Measurements from ENCODE around the gene CEACAM7. TPM values are rescaled to one million over a fixed set of nuclear protein-coding genes. Genes with fewer than 3 reads are reported as not detected.

CEACAM7 gene
- total and polyA plus RNA-seq, 11 donors: 0.12 to 0.26 TPM; not detected in 9

GRCh38 chr19:41726493-41726892 lies 38.4 kb upstream of the CEACAM7 start:
- H3K4me1 ChIP-seq: no peaks in the 10 kb centered on the region
- no peak for TF ChIP-seq CTCF (IDR thresholded peaks at IDR 0.05)
- no peak for TF ChIP-seq POLR2A (IDR thresholded peaks at IDR 0.05)
- no peaks in the 10 kb centered on the region for H3K36me3 ChIP-seq
- no peak overlapping the region for H3K27ac ChIP-seq
- intact Hi-C loops (cut with DNase I): no loop called here
- peaks cover 0 to 41% (median 9%) of the 10 kb centered on the region in 9 donors for H3K27me3 ChIP-seq
- WGBS, 4 donors: 21 to 42% (median 27%) methylated on average over 5 of the region's 5 CpGs
- DNase-seq: no peak
- H3K9me3 ChIP-seq: no peaks in the 10 kb centered on the region
- ATAC-seq: no peak
- H3K4me3 ChIP-seq: no peak overlapping the region

- no peak for DNase-seq
- ATAC-seq: no peak
- TF ChIP-seq CTCF (IDR thresholded peaks at IDR 0.05): no peak
- no peak for TF ChIP-seq POLR2A (IDR thresholded peaks at IDR 0.05)
- intact Hi-C loops (cut with DNase I): no loop called here
- no peak overlapping the region for H3K4me3 ChIP-seq
- H3K4me1 ChIP-seq: no peaks in the 10 kb centered on the region
- peaks cover 0 to 60% (median 3%) of the 10 kb centered on the region in 9 donors for H3K27me3 ChIP-seq
- 77 to 86% (median 84%) methylated on average over 3 of the region's 3 CpGs for WGBS, 4 donors
- no peak overlapping the region for H3K27ac ChIP-seq
- no peaks in the 10 kb centered on the region for H3K9me3 ChIP-seq
- H3K36me3 ChIP-seq: no peaks in the 10 kb centered on the region
Measured at GRCh38 chr19:41720103-41720502, 32.0 kb upstream of the CEACAM7 start.

- H3K4me1 ChIP-seq: no peaks in the 10 kb centered on the region
- no peak for ATAC-seq
- H3K36me3 ChIP-seq: no peaks in the 10 kb centered on the region
- no peak for TF ChIP-seq POLR2A (IDR thresholded peaks at IDR 0.05)
- no peak for TF ChIP-seq CTCF (IDR thresholded peaks at IDR 0.05)
- no peak for DNase-seq
- H3K27ac ChIP-seq: no peak overlapping the region
- H3K9me3 ChIP-seq: no peaks in the 10 kb centered on the region
- H3K4me3 ChIP-seq: no peak overlapping the region
- intact Hi-C loops (cut with DNase I): no loop called here
- WGBS, 4 donors: 66 to 77% (median 71%) methylated on average over 3 to 6 of the region's 6 CpGs
- peaks cover 0 to 54% (median 2%) of the 10 kb centered on the region in 9 donors for H3K27me3 ChIP-seq
Measured at GRCh38 chr19:41718761-41719160, 30.7 kb upstream of the CEACAM7 start.

- Histone ChIP-seq H3K9me3 (no peaks in the 10 kb centered on the region), H3K27ac (no peak overlapping the region), H3K36me3 (no peaks in the 10 kb centered on the region), H3K4me1 (no peaks in the 10 kb centered on the region), H3K27me3 (peaks cover 0 to 58% (median 2%) of the 10 kb centered on the region in 9 donors), H3K4me3 (no peak overlapping the region)
- intact Hi-C loops (cut with DNase I): no loop called here
- TF ChIP-seq POLR2A (IDR thresholded peaks at IDR 0.05) (no peak), CTCF (IDR thresholded peaks at IDR 0.05) (no peak)
- ATAC-seq (no peak), DNase-seq (no peak)
- 69 to 81% (median 75%) methylated on average over 5 of the region's 5 CpGs for WGBS, 4 donors
Measured at GRCh38 chr19:41714598-41714997, 26.5 kb upstream of the CEACAM7 start.

All from heart left ventricle (tissue), 16 donors.